ENCODE measurements around the gene SEC14L2. TPM values are rescaled to one million over a fixed set of nuclear protein-coding genes. Genes with fewer than 3 reads are reported as not detected.
"Not testable (repeated sequence)": the region's sequence is repeated elsewhere in the genome, so short reads cannot be mapped to it uniquely, and the experiment has no call there.

Gene SEC14L2
- total RNA-seq, 1 experiment from 2014 or later: 13.1 TPM

DNA sequence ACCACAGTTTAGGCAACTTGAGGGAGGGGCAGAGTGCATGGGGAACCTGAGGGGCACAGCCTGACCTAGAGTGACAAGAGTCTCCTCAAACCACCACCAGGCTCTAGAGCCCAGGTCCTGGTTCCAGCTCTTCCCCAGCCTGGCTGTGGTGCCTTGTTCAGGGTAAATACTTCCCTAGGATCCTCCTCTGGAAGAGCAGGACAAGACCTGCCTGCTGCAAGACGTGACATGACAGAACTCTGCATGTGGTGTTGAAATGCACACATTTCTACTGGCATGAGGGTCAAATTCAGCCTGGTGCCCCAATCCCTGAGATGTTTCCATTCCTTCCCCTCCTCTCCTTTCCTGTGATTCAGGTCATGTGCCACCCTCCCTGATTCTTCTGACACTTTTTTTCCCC is 3.3 kb downstream of the SEC14L2 start:
- DNase-seq (ENCODE audit: low spot score): no peak
- in situ Hi-C loops (cut with HindIII; ENCODE audit: low sequenced_read_pairs): no loop called here

DNA sequence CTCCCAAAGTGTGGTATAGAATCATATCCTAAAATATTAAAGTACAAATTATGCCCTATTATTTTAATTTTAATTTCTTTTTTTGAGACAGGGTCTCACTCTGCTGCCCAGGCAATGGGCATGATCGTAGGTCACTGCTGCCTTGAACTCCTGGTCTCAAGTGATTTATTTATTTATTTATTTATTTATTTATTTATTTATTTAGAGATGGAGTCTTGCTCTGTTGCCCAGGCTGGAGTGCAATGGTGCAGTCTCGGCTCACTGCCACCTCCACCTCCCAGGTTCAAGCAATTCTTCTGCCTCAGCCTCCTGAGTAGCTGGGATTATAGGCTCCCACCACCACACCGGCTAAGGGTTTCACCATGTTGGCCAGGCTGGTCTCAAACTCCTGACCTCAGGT is 4.2 kb downstream of the SEC14L2 start:
- in situ Hi-C loops (cut with HindIII; ENCODE audit: low sequenced_read_pairs): not testable (repeated sequence)

DNA sequence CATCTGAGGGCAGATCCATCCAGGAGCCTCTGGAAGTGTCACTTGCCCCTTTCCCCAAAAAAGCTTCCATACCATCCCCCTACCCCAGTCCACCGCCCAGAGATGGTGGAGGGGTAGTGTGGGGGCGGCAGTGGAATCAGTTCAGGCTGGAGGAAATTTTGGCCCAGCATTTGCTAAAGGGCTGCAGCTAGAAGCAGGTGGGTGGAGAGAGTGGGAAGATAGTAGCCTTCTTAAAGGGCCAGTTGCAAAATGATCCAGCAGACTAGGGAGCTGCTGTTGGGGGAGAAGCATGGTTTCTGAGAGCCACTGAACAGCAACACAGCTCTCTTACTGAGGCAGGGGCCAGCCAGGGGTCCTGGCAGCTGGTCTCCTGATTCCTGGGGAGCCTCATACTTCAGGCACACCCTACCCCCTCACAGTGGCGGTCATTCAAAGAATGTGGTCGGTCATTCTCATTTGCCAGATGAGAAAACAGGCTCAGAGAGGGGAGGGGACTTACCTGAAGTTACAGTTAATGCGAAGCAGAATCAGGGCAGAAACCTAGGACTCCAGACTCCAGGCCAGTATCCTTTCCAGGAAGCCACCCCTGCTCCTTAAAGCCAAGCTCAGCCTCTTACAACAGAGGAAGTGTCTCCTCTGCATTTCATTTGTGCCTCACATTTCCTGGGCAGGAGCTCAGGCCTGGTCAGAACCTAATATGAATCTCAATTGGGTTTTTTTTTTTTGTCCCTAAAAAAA is 5.4 kb downstream of the SEC14L2 start:
- no peak for DNase-seq (ENCODE audit: low spot score)
- in situ Hi-C loops (cut with HindIII; ENCODE audit: low sequenced_read_pairs): no loop called here

More for the DNA sequence above, 4.2 kb downstream of the SEC14L2 start:
- DNase-seq (ENCODE audit: low spot score): not testable (repeated sequence)

DNA sequence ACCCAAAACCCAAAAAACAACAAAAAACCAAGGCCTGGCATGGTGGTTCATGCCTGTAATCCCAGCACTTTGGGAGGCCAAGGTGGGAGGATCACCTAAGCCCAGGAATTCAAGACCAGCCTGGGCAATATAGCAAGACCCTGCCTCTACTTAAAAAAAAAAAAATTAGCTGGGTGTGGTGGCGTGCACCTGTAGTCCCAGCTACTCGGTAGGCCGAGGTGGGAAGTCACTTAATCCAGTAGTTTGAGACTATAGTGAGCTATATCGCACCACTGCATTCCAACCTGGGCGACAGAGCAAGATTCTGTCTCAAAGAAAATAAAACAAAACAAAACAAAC is 5.9 kb downstream of the SEC14L2 start:
- DNase-seq (ENCODE audit: low spot score); in situ Hi-C loops (cut with HindIII; ENCODE audit: low sequenced_read_pairs): not testable (repeated sequence)

DNA sequence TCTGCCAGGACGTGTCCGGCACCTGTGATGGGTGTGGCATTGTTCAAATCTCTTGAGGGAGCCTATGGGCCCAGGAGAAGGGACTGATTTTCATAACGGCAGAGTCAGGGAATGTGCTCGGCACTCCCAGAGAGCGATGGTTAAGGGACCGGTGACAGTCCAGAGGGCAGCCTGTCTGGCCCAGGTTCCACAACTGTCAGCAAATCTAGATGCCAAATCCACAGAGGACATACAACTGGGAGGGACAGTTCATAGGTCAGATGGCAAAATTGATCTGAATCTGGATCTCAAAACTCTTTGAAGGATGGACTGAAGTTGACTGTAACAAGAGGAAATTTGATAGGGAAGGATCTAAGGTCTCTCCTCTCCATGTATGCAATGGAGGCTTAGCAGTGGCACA is 7.5 kb downstream of the SEC14L2 start:
- in situ Hi-C loops (cut with HindIII; ENCODE audit: low sequenced_read_pairs): no loop called here
- no peak for DNase-seq (ENCODE audit: low spot score)

DNA sequence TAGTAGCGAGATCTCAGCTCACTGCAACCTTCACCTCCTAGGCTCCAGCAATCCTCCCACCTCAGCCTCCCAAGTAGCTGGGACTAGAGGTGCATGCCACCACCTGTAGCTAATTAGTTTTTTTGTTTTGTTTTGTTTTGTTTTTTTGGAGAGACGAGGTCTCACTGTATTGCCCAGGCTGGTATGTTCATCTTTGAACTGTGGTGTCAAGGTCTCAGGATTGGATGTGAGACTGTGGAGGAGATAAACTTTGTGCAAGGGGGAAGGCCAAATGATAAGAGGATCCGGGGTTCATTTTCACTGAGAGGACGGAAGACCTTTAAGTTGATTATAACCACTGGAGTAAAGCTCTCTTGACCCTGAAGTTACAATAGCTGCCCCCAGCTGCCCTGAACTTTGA is 8.9 kb downstream of the SEC14L2 start:
- in situ Hi-C loops (cut with HindIII; ENCODE audit: low sequenced_read_pairs): no loop called here
- no peak for DNase-seq (ENCODE audit: low spot score)

DNA sequence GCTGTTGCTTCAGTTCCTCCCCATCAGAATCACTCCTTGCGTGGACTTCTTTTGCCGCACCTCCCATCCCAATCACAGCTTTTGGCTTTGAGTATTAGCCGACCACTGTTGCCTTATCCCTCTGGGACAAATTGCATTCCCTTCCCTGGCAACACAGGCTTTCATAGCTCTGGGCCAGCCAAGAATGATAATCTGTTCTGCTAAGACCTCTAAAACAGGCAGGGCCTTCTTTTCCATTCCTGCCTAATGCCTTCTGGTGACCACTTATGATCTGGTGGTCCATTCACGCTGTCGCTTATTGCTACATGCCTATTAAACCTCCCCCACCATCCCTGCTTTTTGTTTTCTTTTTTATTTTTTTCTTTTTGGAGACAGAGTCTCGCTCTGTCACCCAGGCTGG is 9.6 kb downstream of the SEC14L2 start:
- no peak for DNase-seq (ENCODE audit: low spot score)
- in situ Hi-C loops (cut with HindIII; ENCODE audit: low sequenced_read_pairs): no loop called here

DNA sequence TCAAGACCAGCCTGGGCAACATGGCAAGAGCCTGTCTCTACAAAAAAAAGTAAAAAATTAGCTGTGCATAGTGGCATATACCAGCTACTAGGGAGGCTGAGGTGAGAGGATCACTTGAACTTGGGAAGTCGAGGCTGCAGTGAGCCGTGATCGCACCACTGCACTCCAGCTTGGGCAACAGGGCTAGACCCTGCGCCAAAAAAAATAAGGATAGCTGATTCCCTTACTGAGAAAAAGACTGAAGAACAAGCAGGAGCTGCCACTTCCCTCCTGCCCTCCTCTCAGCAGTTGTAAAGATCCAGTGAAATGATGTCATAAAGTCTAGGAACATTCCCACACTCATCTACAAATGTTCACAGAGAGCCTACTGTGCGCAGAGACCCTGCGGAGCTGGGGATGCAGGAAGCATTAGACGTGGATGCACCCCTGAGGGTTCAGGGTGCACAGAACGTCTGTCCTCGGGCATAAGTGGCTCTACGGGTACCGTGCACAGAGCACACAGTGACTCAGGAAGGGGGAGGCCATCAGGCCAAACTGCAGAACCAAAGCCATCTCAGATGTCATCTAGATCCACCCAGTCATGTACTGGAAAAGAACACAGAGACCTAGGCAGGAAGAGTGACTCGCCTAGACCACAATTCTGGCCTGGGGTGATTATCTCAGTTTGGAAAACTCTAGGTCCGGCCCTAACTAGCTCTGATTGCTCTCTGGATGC is 11.7 kb downstream of the SEC14L2 start:
- in situ Hi-C loops (cut with HindIII; ENCODE audit: low sequenced_read_pairs): no loop called here
- no peak for DNase-seq (ENCODE audit: low spot score)

DNA sequence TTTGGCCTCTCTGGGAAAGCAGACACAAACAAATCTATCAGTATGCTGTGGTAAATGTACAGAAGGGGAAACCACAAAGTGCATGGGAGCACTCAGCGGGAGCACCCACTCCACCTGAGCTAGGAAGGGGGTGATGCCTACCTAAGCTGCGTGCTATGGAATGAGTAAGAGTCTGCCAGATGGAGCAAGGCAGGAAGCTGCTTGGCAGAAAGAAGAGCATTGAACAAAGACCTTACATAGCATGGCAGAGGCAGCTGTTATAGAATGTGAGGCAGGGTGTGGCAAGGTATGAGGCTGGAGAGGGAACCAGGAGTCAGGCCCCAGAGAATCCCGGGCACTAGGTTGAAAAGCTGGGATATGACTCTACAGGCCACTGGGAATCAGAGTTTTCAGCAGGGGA is 15.0 kb downstream of the SEC14L2 start:
- in situ Hi-C loops (cut with HindIII; ENCODE audit: low sequenced_read_pairs): no loop called here
- no peak for DNase-seq (ENCODE audit: low spot score)

DNA sequence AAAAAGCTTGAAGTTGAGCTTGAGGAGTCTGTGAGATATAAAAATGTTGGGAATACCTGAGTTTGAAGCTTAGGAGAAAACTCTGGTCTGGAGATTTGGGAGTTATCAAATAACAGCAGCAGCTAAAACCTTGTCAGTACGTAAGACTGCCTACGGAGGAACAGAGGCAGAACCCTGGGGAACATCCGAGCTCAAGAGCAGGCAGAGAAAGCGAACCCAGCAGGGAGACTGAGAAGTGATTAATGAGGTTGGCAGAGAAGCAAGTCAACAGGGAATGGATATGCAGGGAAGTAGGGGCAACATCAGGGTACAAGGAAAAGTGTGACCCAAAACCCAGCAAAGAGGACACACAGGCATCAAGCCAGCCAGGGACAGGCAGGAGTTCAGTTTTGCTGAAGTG is 16.2 kb downstream of the SEC14L2 start:
- no peak for DNase-seq (ENCODE audit: low spot score)

DNA sequence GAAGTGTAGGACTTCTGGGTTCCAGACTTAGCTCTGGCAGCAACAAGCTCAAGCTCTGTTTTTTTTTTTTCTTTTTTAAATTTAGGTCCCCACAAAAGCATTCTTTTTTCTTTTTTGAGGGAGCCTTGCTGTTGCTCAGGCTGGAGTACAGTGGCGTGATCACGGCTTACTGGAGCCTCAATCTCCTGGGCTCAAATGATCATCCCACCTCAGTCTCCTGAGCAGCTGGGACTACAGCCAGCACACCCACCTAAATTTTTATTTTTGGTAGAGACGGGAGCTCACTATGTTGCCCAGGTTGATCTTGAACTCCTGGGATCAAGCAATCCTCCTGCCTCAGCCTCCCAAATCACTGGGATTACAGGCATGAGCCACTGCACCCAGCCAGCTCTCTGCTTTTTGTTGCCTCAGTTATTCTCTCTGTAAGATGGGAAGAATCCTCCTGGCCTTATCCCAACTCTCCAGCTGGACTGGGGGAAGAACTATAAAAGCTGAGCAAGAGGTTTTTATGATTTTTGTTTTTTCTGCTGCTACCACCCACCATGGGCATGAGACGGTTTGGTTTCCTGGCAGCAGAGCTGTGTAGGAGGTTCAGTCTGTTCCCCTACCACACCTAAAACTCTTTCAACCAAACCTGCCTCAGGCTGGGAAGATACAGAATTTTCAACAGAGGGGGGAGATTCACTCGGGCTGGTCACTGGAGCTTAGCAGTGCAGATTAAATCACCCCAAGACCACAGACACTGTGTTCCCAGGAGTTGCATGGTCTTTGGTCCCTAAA is 17.1 kb downstream of the SEC14L2 start:
- in situ Hi-C loops (cut with HindIII; ENCODE audit: low sequenced_read_pairs): no loop called here
- no peak for DNase-seq (ENCODE audit: low spot score)

More for the DNA sequence above, 16.2 kb downstream of the SEC14L2 start:
- in situ Hi-C loops (cut with HindIII; ENCODE audit: low sequenced_read_pairs): no loop called here

DNA sequence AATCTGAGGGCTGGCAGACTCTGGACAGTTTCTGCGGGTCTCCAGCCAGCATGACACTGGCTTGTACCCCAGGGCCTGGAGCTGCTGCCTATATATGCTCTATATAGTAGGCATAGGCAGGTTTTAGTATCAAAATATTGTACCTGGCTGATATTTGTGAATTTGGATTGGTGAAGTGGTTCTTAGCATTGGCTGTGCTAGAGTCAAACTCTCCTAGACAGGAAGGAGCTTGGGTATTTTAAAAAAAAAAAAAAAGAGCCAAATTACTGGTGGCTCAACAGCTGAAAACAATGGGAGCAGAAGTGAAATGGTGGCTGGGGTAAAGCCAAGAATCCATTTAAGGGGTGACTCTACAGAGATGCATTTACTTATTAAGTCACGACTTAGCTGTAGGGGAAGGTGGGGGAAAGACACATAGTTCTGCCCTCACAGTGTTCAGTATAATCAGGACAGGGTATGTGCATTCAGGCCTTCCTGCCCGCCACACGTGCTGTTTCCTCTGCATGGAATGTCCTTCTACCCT is 17.8 kb downstream of the SEC14L2 start:
- in situ Hi-C loops (cut with HindIII; ENCODE audit: low sequenced_read_pairs): no loop called here

DNA sequence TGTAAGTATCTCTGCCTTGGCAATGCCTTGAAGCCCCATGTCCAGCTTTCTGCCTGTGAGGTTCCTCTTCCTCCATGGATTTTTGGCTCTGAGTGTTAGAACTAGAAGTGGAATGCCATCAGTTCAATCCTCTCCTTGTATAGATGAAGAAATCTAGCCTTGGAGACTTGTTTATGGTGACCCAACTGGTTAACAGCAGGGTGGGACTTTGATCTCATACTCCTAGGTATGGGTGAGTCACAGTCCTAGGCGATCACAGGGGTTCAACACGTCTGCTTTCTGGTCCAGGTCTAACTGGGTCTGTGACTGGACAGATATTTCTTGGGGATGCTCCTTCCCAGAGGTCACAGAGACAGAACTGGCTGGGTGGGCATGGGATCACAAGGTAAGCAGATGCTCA is 19.6 kb downstream of the SEC14L2 start:
- in situ Hi-C loops (cut with HindIII; ENCODE audit: low sequenced_read_pairs): no loop called here
- no peak for DNase-seq (ENCODE audit: low spot score)

More for the DNA sequence above, 17.8 kb downstream of the SEC14L2 start:
- DNase-seq (ENCODE audit: low spot score): no peak

DNA sequence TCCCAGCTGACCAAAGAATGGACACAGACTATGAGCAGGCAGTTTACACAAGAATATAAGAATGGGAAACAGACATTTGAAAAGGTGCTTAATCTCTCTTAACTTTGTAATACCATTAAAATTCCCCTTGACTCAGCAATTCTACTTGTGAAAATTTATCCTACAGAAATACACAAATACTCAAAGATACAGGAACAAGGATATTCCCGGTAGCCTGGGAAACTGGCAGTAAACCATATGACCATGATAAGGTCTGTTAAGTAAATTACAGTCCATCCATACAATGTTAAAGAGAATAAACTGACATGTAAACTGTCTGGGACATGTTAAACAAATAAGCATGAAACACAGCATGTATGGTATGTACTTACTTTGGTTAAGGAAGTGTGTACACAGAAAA is 20.0 kb downstream of the SEC14L2 start:
- in situ Hi-C loops (cut with HindIII; ENCODE audit: low sequenced_read_pairs): no loop called here

DNA sequence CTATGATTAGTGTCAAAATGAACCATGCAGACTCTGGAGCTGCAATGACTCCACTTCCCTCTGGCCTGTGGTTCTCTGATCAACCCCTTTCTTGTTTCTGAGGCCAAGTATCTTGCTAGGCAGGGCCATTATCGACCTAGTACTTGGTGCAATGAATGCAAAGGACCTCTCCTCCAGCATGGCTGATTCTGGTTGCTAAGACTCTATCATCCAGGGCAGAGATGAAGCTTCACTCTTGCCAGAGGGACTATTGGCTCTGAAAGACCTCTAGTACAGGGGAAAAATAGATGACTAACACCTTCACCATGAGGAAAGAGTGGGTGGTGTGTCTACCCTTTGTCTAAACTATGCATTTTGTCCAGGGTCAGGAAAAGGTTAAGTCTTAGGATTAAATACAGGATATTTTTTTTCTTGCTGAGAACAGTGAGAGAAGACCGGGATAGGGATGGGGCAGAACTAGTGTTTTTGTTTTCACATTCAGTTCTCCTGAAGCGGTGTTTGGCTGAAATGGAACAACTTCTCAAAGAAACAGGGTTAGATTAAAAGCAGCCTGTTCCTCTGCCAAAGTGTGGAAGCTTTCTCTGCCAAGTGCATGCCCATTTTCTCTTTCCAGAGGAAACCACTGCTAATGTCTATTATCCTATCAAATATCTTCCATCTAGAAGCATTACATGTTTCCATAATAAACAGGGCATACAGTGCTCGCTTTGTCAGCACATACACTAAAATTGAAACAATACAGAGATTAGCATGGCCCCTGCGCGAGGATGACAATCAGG is 23.7 kb downstream of the SEC14L2 start:
- in situ Hi-C loops (cut with HindIII; ENCODE audit: low sequenced_read_pairs): no loop called here
- DNase-seq (ENCODE audit: low spot score): no peak

More for the DNA sequence above, 20.0 kb downstream of the SEC14L2 start:
- DNase-seq (ENCODE audit: low spot score): no peak

DNA sequence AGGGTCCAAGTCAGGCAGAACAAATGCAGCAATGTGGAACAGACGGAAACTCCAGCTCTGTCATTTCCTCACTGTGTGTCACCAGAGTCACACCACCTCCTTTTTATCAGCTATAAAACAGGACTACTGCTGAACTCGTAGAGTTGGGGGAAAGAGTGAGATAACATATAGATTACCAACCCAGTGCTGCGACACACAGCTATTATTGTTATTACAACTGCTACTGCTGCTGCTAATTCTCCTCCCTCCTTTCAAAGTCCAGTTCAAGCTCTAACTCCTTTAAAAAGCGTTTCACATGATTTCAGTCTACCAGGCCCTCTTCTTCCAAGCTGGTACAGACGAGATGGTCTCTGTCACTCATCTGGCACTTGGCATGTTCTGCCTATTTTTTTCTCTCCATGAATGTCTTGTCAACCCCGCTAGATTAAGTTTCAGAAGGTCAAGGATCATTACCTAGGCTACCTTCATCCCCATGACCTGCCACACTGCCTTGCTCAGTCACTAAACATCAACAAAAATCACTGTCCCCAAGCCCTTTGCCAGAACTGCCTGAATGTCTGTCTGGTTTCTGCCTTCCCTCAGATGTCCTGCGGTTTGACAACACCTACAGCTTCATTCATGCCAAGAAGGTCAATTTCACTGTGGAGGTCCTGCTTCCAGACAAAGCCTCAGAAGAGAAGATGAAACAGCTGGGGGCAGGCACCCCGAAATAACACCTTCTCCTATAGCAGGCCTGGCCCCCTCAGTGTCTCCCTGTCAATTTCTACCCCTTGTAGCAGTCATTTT is 25.1 kb downstream of the SEC14L2 start:
- in situ Hi-C loops (cut with HindIII; ENCODE audit: low sequenced_read_pairs): no loop called here
- no peak for DNase-seq (ENCODE audit: low spot score)

DNA sequence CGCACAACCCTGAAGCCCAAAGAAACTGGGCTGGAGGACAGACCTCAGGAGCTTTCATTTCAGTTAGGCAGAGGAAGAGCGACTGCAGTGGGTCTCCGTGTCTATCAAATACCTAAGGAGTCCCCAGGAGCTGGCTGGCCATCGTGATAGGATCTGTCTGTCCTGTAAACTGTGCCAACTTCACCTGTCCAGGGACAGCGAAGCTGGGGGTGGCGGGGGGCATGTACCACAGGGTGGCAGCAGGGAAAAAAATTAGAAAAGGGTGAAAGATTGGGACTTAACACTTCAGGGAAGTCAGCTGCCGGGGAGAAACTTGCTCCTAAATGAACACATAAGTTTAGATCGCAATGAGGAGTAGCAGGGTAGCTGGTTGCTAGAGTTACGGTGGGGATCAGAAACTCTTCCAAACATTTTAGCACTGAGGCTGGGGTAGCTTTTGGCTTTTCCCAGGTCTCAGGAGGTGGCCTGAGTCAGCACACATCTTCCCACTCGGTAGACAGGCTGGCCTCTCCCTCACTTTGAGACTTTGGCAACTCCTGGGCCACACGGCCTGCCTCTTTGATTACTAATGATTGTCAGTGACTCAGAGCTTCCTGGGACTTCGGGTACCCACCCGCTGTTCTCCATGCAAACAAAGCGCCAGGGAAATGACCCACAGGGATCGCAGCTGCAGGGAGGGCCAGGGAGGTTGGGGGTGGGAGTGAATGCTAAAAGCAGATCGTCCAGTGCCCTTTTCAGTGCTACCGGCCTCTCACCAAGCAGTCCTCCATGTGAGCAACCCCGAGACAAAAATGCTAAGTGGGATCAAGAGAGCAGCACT is 25.9 kb downstream of the SEC14L2 start:
- in situ Hi-C loops (cut with HindIII; ENCODE audit: low sequenced_read_pairs): no loop called here

More for the DNA sequence above, 25.9 kb downstream of the SEC14L2 start:
- DNase-seq (ENCODE audit: low spot score): no peak
